Measurements from ENCODE around the gene DPYSL5.

Gene DPYSL5

GRCh38 chr2:26985807-26986206 lies 137.9 kb downstream of the DPYSL5 start:
- no peak for DNase-seq (ENCODE audit: low spot score)
- CTCF ChIA-PET = no interaction called here
- no peak overlapping the region for H3K27ac ChIP-seq
- POLR2A ChIA-PET (ENCODE audit: low non-redundant PET) = no interaction called here
- no peak for TF ChIP-seq CTCF (conservative IDR thresholded peaks at IDR 0.05; ENCODE audit: low read depth)

DNA sequence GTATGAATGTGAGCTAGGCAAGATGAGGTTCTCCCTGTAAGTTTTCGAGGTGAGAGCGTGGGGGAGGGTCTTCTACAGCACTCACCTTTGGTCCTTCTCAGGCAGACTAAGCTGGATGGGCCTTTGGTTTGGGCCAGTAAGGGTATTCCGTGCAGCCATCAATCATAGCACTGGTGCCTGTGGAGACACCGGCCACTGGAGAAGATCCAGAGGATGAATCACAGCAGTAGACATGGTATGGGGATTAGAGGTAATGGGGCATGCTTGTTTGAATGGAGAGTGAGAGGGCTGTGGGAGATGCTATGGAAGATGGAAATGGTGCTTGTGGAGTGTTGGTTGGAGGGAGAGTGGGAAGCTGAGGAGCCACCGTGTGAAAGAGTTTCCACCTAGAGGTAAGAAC lies 138.6 kb downstream of the DPYSL5 start:
- ChIA-PET POLR2A (ENCODE audit: low non-redundant PET) (no interaction called here), CTCF (interaction anchor here (0.6 to 1.0 kb wide), 3 partner anchors 23 to 140 kb away, joined by 3 read pairs; no protein-coding TSS in a partner anchor)
- no peak for DNase-seq (ENCODE audit: low spot score)
- TF ChIP-seq CTCF (conservative IDR thresholded peaks at IDR 0.05; ENCODE audit: low read depth) = no peak
- no peak overlapping the region for H3K27ac ChIP-seq

DNA sequence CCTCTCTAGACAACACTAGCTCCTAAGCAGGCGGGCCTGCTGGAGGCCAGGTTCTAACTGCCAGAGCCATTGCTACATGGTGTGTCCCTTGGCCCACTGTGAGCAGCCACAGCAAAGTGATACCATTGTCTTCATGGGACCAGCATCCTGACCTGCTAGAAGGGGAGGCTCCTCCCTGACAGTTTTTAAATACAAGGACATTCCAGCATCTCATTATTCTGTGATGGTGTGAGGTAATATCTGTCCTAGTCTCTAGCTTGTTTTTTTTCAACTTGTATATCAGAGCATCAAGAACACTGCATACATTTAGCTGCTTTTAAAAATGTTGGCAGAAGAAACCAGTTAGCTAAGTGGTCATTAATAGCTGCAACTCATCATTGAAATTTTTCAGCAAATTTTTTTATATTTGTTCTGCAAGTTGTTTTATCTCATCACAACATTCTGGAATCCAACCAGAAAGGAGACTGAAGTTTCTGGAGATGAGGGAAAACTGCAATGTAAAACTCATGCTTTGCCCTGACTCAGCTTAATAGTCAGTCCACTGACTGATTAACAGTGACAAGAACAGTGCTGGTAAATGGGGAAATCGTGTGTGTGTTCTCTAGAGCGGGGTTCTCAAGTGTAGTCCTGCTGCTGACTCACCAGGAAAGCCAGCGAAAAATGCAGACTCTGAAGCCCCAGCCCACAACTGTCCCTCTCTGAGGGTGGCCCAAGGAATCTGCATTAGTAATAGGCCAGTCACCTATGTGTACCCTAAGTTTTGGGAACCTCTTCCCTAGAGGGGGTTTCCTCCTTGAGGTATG lies 140.3 kb downstream of the DPYSL5 start:
- DNase-seq (ENCODE audit: low spot score) = no peak
- no peak for TF ChIP-seq CTCF (conservative IDR thresholded peaks at IDR 0.05; ENCODE audit: low read depth)
- ChIA-PET POLR2A (ENCODE audit: low non-redundant PET) (no interaction called here), CTCF (no interaction called here)
- H3K27ac ChIP-seq = no peak overlapping the region

DNA sequence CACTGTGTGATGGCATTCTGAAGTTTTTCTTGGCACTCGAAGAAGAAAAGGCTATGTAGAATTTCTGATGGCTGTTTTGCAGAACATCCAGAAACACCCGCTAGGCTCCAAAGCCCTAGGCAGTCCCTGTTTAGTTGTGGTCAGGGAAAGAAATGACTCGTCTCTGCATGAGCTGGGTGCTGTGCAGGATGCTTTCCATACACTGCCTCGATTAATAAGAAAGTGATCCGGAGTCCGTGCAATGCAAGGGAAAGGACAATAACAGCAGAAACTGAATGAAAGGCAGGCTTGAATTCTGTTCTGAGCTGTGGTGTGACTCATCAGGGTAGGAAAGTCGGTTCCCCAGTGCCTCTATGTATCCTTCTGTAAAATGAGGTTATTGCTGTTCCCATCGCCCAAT lies 141.2 kb downstream of the DPYSL5 start:
- POLR2A ChIA-PET (ENCODE audit: low non-redundant PET) = no interaction called here
- DNase-seq (ENCODE audit: low spot score) = no peak
- CTCF ChIA-PET = no interaction called here
- no peak for TF ChIP-seq CTCF (conservative IDR thresholded peaks at IDR 0.05; ENCODE audit: low read depth)
- no peak overlapping the region for H3K27ac ChIP-seq

- DNase-seq (ENCODE audit: low spot score) = no peak
- TF ChIP-seq CTCF (conservative IDR thresholded peaks at IDR 0.05; ENCODE audit: low read depth) = no peak
- H3K27ac ChIP-seq = no peak overlapping the region
- POLR2A ChIA-PET (ENCODE audit: low non-redundant PET) = no interaction called here
- CTCF ChIA-PET = interaction anchor here (0.6 kb wide), 1 partner anchor 25 kb away, joined by 3 read pairs; no protein-coding TSS in a partner anchor
These were observed 143.8 kb downstream of the DPYSL5 start for GRCh38 chr2:26991717-26992116.

DNA sequence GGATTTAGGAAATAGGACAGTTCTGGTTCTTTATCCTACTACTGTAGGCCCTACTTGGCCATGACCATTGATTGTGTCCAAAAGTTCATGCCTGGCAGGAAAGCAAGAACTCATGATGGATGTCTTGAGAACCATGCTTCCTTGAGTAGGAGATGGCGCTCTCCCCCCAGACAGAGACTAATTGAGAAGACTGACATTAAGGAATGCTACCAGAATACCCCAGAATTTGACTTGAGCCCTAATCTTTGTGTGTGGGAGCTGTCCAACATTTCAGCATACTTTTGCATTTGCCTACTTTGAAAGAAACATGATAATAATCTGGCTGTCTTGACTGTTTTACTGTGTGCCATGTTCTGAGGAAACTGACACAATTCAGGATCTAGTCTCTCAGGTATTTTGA lies 145.8 kb downstream of the DPYSL5 start:
- DNase-seq (ENCODE audit: low spot score) = no peak
- TF ChIP-seq CTCF (conservative IDR thresholded peaks at IDR 0.05; ENCODE audit: low read depth) = no peak
- H3K27ac ChIP-seq = no peak overlapping the region
- ChIA-PET CTCF (no interaction called here), POLR2A (ENCODE audit: low non-redundant PET) (no interaction called here)

Data from RWPE1 (cell line).